Measurements from ENCODE around the gene ARHGDIG. TPM values are rescaled to one million over a fixed set of nuclear protein-coding genes. Genes with fewer than 3 reads are reported as not detected.

ARHGDIG gene
- total RNA-seq, 2 experiments from 2014 or later, result not detected

DNA sequence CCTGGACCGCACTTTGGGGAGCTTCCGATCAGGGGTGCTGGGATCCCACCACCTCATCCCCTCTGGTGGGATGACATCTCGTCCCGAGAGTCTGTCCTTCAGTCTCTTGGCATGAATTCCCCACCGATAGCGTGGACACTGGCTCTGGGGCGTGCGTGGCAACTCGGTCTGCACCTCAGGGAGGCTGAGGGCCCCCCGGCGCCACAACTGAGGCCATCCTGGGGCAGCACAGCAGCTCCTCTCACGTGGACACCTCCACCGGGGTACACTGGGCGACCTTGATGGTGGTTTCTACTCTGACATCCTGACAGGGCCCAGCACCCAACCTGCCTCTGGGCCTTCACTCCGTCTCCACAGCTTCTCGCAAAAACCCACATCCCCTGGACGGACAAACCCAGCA is 11.1 kb downstream of the ARHGDIG start:
- H3K36me3 Mint-ChIP-seq (ENCODE audit: low read depth), result peaks cover 10% of the 10 kb centered on the region
- DNase-seq (no peak), ATAC-seq (no peak)
- intact Hi-C loops (cut with micrococcal nuclease), result no loop called here
- ChIA-PET POLR2A (no interaction called here), CTCF (no interaction called here)
- no peak overlapping the region for H3K27ac Mint-ChIP-seq
- TF ChIP-seq, protein P1, sequence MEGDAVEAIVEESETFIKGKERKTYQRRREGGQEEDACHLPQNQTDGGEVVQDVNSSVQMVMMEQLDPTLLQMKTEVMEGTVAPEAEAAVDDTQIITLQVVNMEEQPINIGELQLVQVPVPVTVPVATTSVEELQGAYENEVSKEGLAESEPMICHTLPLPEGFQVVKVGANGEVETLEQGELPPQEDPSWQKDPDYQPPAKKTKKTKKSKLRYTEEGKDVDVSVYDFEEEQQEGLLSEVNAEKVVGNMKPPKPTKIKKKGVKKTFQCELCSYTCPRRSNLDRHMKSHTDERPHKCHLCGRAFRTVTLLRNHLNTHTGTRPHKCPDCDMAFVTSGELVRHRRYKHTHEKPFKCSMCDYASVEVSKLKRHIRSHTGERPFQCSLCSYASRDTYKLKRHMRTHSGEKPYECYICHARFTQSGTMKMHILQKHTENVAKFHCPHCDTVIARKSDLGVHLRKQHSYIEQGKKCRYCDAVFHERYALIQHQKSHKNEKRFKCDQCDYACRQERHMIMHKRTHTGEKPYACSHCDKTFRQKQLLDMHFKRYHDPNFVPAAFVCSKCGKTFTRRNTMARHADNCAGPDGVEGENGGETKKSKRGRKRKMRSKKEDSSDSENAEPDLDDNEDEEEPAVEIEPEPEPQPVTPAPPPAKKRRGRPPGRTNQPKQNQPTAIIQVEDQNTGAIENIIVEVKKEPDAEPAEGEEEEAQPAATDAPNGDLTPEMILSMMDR (IDR thresholded peaks at IDR 0.05), result no peak
- H3K27me3 Mint-ChIP-seq, result no peaks in the 10 kb centered on the region
- no peaks in the 10 kb centered on the region for H3K4me1 Mint-ChIP-seq (ENCODE audit: low read depth)
- H3K4me3 Mint-ChIP-seq, result no peak overlapping the region
- no peaks in the 10 kb centered on the region for H3K9me3 Mint-ChIP-seq

DNA sequence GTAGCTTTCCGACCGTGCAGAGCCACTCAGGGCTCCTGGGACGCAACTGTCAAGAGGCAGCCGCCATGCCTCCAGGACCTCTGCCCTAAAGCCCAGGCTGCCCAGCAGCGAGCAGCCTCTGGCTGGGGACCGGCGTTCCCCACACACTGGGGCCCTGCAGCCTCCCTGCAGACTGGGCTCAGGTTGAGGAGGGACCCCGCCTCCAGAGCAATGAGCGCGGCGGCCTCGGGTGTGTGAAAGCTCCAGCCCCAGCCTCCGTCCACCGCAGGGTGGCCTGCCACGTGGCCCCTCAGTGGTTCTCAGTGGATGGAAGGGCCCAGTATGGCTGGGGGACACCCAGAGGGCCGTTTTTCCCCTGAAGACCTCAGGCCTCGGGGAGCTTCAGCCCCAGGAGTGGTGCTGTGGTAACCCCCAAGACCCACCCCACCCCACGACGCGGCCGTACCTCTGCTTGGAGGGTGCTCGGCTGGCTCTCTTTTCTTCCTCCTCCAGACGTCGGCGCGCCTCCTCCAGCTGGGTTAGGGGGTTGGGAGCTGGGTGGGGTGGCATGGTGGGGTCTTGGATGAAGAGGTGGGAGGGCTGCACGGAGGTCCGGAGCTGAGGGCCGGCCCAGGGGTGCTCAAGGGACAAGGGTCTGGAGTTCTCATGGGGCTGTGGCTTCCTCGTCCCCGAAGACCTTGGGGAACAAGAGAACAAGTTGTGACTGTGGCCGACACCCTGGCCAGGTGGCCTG is 12.8 kb downstream of the ARHGDIG start:
- no peaks in the 10 kb centered on the region for H3K9me3 Mint-ChIP-seq
- POLR2A ChIA-PET, result no interaction called here
- H3K4me3 Mint-ChIP-seq, result no peak overlapping the region
- ATAC-seq (no peak), DNase-seq (no peak)
- H3K27me3 Mint-ChIP-seq, result no peaks in the 10 kb centered on the region
- H3K4me1 Mint-ChIP-seq (ENCODE audit: low read depth), result no peaks in the 10 kb centered on the region
- CTCF ChIA-PET, result no interaction called here
- H3K36me3 Mint-ChIP-seq (ENCODE audit: low read depth), result peaks cover 3% of the 10 kb centered on the region
- TF ChIP-seq, protein P1 (IDR thresholded peaks at IDR 0.05), result no peak
- intact Hi-C loops (cut with micrococcal nuclease), result no loop called here
- no peak overlapping the region for H3K27ac Mint-ChIP-seq

DNA sequence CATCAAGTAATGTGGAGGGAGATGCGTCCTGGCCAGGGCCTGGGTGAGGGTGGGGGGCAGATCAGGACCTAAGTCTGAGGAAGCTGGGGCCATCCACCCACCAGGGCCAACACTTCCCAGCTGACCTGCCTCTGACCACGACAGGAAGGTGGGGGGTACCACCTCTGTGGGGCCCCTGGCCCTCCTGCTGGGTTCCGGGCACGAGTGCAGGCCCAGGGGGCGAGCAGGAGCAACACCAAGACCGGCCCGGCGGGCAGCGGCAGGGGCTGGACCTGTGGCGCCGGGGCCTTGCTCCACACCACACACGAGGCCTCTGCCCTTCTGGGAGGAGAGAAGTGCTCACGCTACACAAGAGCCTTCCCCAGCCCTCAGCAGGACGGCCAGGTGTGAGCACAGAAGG is 15.9 kb downstream of the ARHGDIG start:
- ATAC-seq, result no peak
- H3K4me1 Mint-ChIP-seq (ENCODE audit: low read depth), result no peaks in the 10 kb centered on the region
- POLR2A ChIA-PET, result interaction anchor here (0.6 kb wide), 1 partner anchor 110 kb away, joined by 3 read pairs; no protein-coding TSS in a partner anchor
- DNase-seq, result no peak
- H3K27ac Mint-ChIP-seq, result no peak overlapping the region
- H3K27me3 Mint-ChIP-seq, result no peaks in the 10 kb centered on the region
- CTCF ChIA-PET, result no interaction called here
- H3K9me3 Mint-ChIP-seq, result no peaks in the 10 kb centered on the region
- TF ChIP-seq, protein P1 (IDR thresholded peaks at IDR 0.05), result no peak
- intact Hi-C loops (cut with micrococcal nuclease), result no loop called here
- peaks cover 3% of the 10 kb centered on the region for H3K36me3 Mint-ChIP-seq (ENCODE audit: low read depth)
- no peak overlapping the region for H3K4me3 Mint-ChIP-seq

DNA sequence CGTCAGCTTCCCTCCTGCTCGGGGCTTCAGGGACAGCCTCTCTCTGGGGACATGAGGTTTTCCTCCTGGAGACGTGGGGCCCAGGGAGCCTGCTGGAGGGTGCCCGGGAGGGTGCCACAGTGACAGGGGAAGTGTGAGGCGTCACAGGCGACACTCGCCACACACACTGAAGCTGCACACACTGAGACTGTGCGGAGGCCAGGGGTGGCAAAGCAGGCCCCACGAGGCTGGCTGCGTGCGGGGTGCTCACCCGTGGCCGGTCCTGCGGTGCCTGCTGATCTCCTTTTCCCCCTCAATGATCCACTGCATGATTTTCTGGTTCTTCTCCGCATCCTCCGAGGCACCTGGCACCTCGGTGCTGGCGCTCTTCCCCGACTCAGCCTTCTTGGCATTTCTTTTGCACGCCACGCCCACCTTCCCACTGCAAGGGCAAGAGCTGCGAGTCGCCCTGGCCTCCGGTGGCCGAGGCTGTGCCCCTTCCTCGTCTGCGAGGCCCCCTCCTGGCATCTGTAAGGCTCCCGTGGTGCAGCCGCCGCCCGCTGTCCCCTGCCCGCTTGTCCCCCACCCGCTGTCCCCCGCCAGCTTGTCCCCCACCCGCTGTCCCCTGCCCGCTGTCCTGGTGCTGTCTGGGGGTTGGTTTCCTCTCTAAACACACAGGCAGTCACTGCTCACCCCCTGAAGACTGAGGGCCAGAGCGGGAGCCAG is 16.6 kb downstream of the ARHGDIG start:
- Mint-ChIP-seq H3K4me1 (ENCODE audit: low read depth) (no peaks in the 10 kb centered on the region), H3K27ac (no peak overlapping the region), H3K27me3 (no peaks in the 10 kb centered on the region), H3K4me3 (no peak overlapping the region), H3K36me3 (ENCODE audit: low read depth) (peaks cover 3% of the 10 kb centered on the region), H3K9me3 (no peaks in the 10 kb centered on the region)
- POLR2A ChIA-PET, result no interaction called here
- CTCF ChIA-PET, result no interaction called here
- intact Hi-C loops (cut with micrococcal nuclease), result no loop called here
- TF ChIP-seq, protein P1 (IDR thresholded peaks at IDR 0.05), result no peak
- DNase-seq (no peak), ATAC-seq (no peak)

DNA sequence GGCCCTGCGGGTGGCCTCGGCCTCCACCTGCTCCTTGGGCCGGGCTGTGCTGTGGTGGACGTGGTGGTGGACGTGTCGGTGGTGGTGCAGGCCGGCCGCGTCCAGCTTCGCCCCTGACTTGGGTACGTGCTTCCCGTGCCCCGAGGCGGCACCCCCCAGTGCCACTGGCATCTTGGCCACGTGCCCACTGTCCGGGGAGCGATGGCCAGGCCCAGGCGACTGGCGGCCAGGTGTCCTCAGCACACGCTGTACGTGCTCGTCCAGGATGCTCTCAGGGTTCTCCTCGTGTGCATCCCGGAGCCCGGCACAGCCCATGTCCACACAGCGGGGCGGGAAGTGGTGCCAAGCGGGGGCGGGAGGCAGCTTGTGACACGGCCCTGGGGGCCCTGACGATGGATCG is 17.4 kb downstream of the ARHGDIG start:
- DNase-seq (no peak), ATAC-seq (no peak)
- H3K4me3 Mint-ChIP-seq, result no peak overlapping the region
- H3K36me3 Mint-ChIP-seq (ENCODE audit: low read depth), result peaks cover 3% of the 10 kb centered on the region
- no peaks in the 10 kb centered on the region for H3K27me3 Mint-ChIP-seq
- H3K9me3 Mint-ChIP-seq, result no peaks in the 10 kb centered on the region
- ChIA-PET POLR2A (no interaction called here), CTCF (interaction anchor here (1.5 kb wide), 1 partner anchor 191 kb away, joined by 4 read pairs; no protein-coding TSS in a partner anchor)
- H3K27ac Mint-ChIP-seq, result no peak overlapping the region
- H3K4me1 Mint-ChIP-seq (ENCODE audit: low read depth), result no peaks in the 10 kb centered on the region
- intact Hi-C loops (cut with micrococcal nuclease), result no loop called here
- TF ChIP-seq, protein P1 (IDR thresholded peaks at IDR 0.05), result no peak

All from activated CD8-positive, alpha-beta T cell treated with anti-CD3 and anti-CD28 coated beads for 36 hours (primary cell).